A673 (cell line): ENCODE data around the gene RAG2. TPM values are rescaled to one million over a fixed set of nuclear protein-coding genes. Genes with fewer than 3 reads are reported as not detected.
"Not testable (repeated sequence)": the region's sequence is repeated elsewhere in the genome, so short reads cannot be mapped to it uniquely, and the experiment has no call there.

ENCODE experiments used
- BruUV-seq: library from RNA; stranded (reverse); fragments of 400-500 nt; replicated peaks from 2 replicates; lab custom pipeline; 2021; lab: Mats Ljungman, UMichigan
- CTCF ChIA-PET: fragments of 300-600 bp; sonication (Branson Sonifier 250); formaldehyde crosslinking; loops from one replicate; lab custom pipeline; 2022; ENCODE audit warnings: antibody characterized with exemption; lab: Charles Lee
- POLR2A ChIA-PET: fragments of 300-600 bp; sonication (Branson Sonifier 250); formaldehyde crosslinking; loops from one replicate; lab custom pipeline; 2022; ENCODE audit warnings: antibody characterized with exemption; ENCODE audit not compliant: low non-redundant PET; lab: Charles Lee
- DNase-seq: peaks from one replicate; pipeline ENCODE4 v3.0.0-alpha.2; 2015; ENCODE audit warnings: low spot score
- H3K27ac ChIP-seq: fragments of 200-600 bp; sonication (generic); 2 replicates; pipeline ENCODE4 v1.5.1; 2016; ENCODE audit warnings: mixed run types, low read depth, mild to moderate bottlenecking, mixed read lengths, antibody characterized with exemption, low read length; ENCODE audit not compliant: poor library complexity, severe bottlenecking
- H3K27me3 ChIP-seq: fragments of 200-600 bp; sonication (generic); replicated peaks from 2 replicates; pipeline ENCODE4 v1.6.1; 2017; ENCODE audit warnings: mixed run types, low read depth, mild to moderate bottlenecking, mixed read lengths, antibody characterized with exemption, low read length; ENCODE audit not compliant: insufficient read depth, poor library complexity
- H3K36me3 ChIP-seq: fragments of 200-600 bp; sonication (generic); 2 replicates; pipeline ENCODE4 v1.6.1; 2016; ENCODE audit warnings: mixed run types, mild to moderate bottlenecking, mixed read lengths, antibody characterized with exemption, low read length; ENCODE audit not compliant: insufficient read depth, poor library complexity, severe bottlenecking
- H3K4me1 ChIP-seq: fragments of 200-600 bp; sonication (generic); 2 replicates; pipeline ENCODE4 v1.6.1; 2017; ENCODE audit warnings: mixed run types, mild to moderate bottlenecking, mixed read lengths, antibody characterized with exemption, low read length; ENCODE audit not compliant: insufficient read depth, poor library complexity, severe bottlenecking
- H3K4me3 ChIP-seq: fragments of 200-600 bp; sonication (generic); 2 replicates; pipeline ENCODE4 v1.5.1; 2016; ENCODE audit warnings: low read depth, mixed run types, mild to moderate bottlenecking, mixed read lengths, low read length; ENCODE audit not compliant: poor library complexity, severe bottlenecking
- H3K9me3 ChIP-seq: fragments of 200-600 bp; sonication (generic); 2 replicates; pipeline ENCODE4 v1.6.1; 2016; ENCODE audit warnings: mixed run types, low read depth, mild to moderate bottlenecking, mixed read lengths, antibody characterized with exemption, low read length; ENCODE audit not compliant: poor library complexity, severe bottlenecking
- EZH2 ChIP-seq: fragments of 200-600 bp; sonication (generic); IDR thresholded peaks from 2 replicates; pipeline ENCODE4 v1.6.1; 2017; ENCODE audit warnings: borderline replicate concordance, low read depth, mild to moderate bottlenecking, mixed read lengths, antibody characterized with exemption, low read length; ENCODE audit not compliant: poor library complexity, severe bottlenecking
- intact Hi-C: fragments of 100-400 bp; cut with micrococcal nuclease; formaldehyde crosslinking; loops from one replicate; pipeline ENCODE4 v1.10.0; 2022; ENCODE audit not compliant: unreplicated experiment
- total RNA-seq: library from RNA; stranded (reverse); gene quantifications from 2 replicates; pipeline ENCODE4 v1.2.3, GENCODE V29; 2021
- TF ChIP-seq, protein P1 (sequence below): fragments of 300-800, 200-600 bp; sonication (generic); conservative IDR thresholded peaks from 2 replicates; pipeline ENCODE4 v1.5.1; 2017; ENCODE audit warnings: low read depth, mild to moderate bottlenecking, antibody characterized with exemption, low read length, moderate library complexity, mixed read lengths

The RAG2 gene
- total RNA-seq, 1 experiment from 2014 or later: not detected

DNA sequence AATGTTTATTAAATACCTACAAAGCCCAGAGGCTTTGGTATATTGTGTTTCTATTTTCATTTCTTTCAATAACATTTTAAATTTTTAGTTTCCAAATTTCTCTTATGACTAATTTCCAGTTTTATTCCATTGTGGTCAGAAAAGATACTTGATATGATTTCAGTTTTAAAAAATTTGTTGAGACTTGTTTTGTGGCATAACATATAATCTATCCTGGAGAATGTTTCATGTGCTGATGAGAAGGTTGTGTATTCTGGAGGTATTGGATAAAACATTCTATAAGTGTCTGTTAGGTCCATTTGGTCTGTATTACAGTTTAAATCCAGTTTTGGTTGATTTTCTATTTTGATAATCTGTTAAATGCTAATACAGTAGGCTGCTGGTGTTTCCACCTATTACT lies 40.0 kb downstream of the RAG2 start:
- POLR2A ChIA-PET: no interaction called here
- no peak overlapping the region for H3K27ac ChIP-seq
- no peak overlapping the region for H3K4me3 ChIP-seq
- DNase-seq: no peak
- H3K4me1 ChIP-seq: no peaks in the 10 kb centered on the region
- H3K36me3 ChIP-seq: no peaks in the 10 kb centered on the region
- TF ChIP-seq, protein P1, sequence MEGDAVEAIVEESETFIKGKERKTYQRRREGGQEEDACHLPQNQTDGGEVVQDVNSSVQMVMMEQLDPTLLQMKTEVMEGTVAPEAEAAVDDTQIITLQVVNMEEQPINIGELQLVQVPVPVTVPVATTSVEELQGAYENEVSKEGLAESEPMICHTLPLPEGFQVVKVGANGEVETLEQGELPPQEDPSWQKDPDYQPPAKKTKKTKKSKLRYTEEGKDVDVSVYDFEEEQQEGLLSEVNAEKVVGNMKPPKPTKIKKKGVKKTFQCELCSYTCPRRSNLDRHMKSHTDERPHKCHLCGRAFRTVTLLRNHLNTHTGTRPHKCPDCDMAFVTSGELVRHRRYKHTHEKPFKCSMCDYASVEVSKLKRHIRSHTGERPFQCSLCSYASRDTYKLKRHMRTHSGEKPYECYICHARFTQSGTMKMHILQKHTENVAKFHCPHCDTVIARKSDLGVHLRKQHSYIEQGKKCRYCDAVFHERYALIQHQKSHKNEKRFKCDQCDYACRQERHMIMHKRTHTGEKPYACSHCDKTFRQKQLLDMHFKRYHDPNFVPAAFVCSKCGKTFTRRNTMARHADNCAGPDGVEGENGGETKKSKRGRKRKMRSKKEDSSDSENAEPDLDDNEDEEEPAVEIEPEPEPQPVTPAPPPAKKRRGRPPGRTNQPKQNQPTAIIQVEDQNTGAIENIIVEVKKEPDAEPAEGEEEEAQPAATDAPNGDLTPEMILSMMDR: no peak
- no peak for TF ChIP-seq EZH2
- intact Hi-C loops: no loop called here
- BruUV-seq: no TSS peak
- H3K27me3 ChIP-seq: peaks cover 16% of the 10 kb centered on the region
- H3K9me3 ChIP-seq: no peaks in the 10 kb centered on the region
- CTCF ChIA-PET: no interaction called here

DNA sequence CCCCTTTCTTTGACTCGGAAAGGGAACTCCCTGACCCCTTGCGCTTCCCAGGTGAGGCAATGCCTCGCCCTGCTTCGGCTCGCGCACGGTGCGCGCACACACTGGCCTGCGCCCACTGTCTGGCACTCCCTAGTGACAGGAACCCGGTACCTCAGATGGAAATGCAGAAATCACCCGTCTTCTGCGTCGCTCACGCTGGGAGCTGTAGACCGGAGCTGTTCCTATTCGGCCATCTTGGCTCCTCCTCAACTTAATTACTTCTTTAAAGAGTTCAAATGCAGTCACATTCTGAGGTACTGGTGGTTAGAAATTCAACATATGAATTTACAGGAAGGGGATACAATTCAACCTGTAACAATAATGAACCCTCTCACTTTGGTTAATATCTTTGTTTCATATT lies 40.6 kb downstream of the RAG2 start:
- BruUV-seq, DNase-seq, H3K4me1 ChIP-seq, POLR2A ChIA-PET, CTCF ChIA-PET, H3K27ac ChIP-seq, H3K4me3 ChIP-seq, H3K9me3 ChIP-seq, intact Hi-C loops, H3K36me3 ChIP-seq: not testable (repeated sequence)
- peaks cover 16% of the 10 kb centered on the region for H3K27me3 ChIP-seq

DNA sequence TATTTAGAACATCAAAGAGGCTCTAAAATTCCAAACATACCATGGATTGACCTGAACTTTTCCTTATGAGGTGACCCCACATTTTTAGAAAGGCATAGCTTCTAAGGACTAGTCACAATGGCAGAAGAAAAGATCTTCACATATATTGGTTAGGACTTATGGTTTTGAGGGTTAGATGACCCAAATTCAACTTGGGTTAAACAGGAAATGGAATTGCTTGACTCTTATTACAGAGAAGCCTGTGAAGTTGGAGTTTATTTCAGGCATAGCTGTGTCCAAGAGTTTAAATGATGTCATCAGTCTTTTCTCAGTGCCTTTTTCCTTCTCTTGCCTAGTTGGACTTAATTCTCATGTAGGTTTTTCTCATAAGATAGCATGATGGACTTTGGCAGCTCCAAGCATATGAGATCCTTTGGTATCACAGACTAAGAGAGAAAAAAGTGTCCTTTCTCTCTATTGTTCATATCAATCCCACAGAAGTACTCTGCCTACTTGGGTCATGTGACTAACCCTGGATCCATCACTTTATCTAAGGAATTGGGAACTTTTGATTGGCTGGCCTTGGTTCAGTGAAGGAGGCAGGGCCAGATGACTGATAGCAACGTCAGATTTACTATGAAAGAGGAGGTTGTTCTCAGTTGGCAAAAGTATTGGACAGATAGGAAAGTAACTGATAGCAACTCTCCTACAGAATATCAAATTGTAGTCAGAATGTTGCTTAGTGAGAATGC lies 47.5 kb downstream of the RAG2 start:
- Histone ChIP-seq H3K4me1 (no peaks in the 10 kb centered on the region), H3K9me3 (no peaks in the 10 kb centered on the region), H3K27me3 (no peaks in the 10 kb centered on the region), H3K27ac (no peak overlapping the region), H3K36me3 (no peaks in the 10 kb centered on the region), H3K4me3 (no peak overlapping the region)
- ChIA-PET CTCF (no interaction called here), POLR2A (no interaction called here)
- intact Hi-C loops: no loop called here
- no TSS peak for BruUV-seq
- no peak for TF ChIP-seq EZH2
- TF ChIP-seq, protein P1: no peak
- DNase-seq: no peak

Other genes starting within 250 kb of the RAG2 start
- gene TRAF6, start 88.0 kb downstream of the RAG2 start, total RNA-seq: 25.5 and 28.6 TPM in 2 replicates
- 0.07 and 0.11 TPM in 2 replicates for gene RAG1, start 30.2 kb downstream of the RAG2 start, total RNA-seq
- gene IFTAP, start 3.7 kb downstream of the RAG2 start, total RNA-seq: 25.3 and 30.3 TPM in 2 replicates